HEK293 (cell line): Measurements from ENCODE around the gene RNF187.

Experiments used
- ATF2 ChIP-seq: fragments of 450-650 bp; formaldehyde crosslinking; IDR thresholded peaks from 2 replicates; pipeline ENCODE4 v1.5.1; 2016; ENCODE audit warnings: missing biosample characterization, missing genetic modification characterization, low read depth
- MYNN ChIP-seq: fragments of 450-650 bp; formaldehyde crosslinking; IDR thresholded peaks from 2 replicates; pipeline ENCODE4 v1.5.1; 2016; ENCODE audit warnings: missing biosample characterization, missing genetic modification characterization, borderline replicate concordance
- ZNF274 ChIP-seq, 2 experiments: fragments of 200-500 bp in 1 of 2; fragments of 450-650 bp in 1 of 2; sonication (Bioruptor generic) in 1 of 2; formaldehyde crosslinking in 1 of 2; IDR thresholded peaks; 2 replicates each; pipeline versions ENCODE4 v1.5.1 to v1.6.1; 2014 to 2016; ENCODE audit warnings: borderline replicate concordance in 1 of 2, inconsistent platforms in 1 of 2, low read length in 1 of 2, missing biosample characterization in 1 of 2, missing genetic modification characterization in 1 of 2
- ZNF473 ChIP-seq: fragments of 450-650 bp; formaldehyde crosslinking; IDR thresholded peaks from 2 replicates; pipeline ENCODE4 v1.5.1; 2017; ENCODE audit warnings: missing biosample characterization, missing genetic modification characterization
- ZNF664 ChIP-seq: fragments of 450-650 bp; formaldehyde crosslinking; IDR thresholded peaks from 2 replicates; pipeline ENCODE4 v1.5.1; 2016; ENCODE audit warnings: missing biosample characterization, missing genetic modification characterization
- ZSCAN18 ChIP-seq: fragments of 450-650 bp; formaldehyde crosslinking; IDR thresholded peaks from 2 replicates; pipeline ENCODE4 v1.5.1; 2016; ENCODE audit warnings: missing biosample characterization, missing genetic modification characterization

- TF ChIP-seq ZNF473 (tag by site-specific recombination) (no peak), ATF2 (tag by site-specific recombination) (no peak), ZNF664 (tag by site-specific recombination) (no peak), ZSCAN18 (tag by site-specific recombination) (no peak), MYNN (no peak), ZNF274 (IDR thresholded peaks at IDR 0.05; ENCODE audit: low read length) (no peak), ZNF274 (tag by site-specific recombination; IDR thresholded peaks at IDR 0.05; ENCODE audit: borderline replicate concordance) (no peak)
Observed at GRCh38 chr1:228445843-228446650, 41.1 kb upstream of the RNF187 start.
